GM19438 (cell line): ENCODE measurements around the gene DPEP2.
"Not testable (repeated sequence)": the region's sequence is repeated elsewhere in the genome, so short reads cannot be mapped to it uniquely, and the experiment has no call there.

ENCODE experiments used
- ATAC-seq: cut with Tn5 transposase; IDR thresholded peaks from one replicate; pipeline ENCODE4 v1.9.1; 2021; ENCODE audit warnings: low read depth; ENCODE audit not compliant: unreplicated experiment

DPEP2 gene

DNA sequence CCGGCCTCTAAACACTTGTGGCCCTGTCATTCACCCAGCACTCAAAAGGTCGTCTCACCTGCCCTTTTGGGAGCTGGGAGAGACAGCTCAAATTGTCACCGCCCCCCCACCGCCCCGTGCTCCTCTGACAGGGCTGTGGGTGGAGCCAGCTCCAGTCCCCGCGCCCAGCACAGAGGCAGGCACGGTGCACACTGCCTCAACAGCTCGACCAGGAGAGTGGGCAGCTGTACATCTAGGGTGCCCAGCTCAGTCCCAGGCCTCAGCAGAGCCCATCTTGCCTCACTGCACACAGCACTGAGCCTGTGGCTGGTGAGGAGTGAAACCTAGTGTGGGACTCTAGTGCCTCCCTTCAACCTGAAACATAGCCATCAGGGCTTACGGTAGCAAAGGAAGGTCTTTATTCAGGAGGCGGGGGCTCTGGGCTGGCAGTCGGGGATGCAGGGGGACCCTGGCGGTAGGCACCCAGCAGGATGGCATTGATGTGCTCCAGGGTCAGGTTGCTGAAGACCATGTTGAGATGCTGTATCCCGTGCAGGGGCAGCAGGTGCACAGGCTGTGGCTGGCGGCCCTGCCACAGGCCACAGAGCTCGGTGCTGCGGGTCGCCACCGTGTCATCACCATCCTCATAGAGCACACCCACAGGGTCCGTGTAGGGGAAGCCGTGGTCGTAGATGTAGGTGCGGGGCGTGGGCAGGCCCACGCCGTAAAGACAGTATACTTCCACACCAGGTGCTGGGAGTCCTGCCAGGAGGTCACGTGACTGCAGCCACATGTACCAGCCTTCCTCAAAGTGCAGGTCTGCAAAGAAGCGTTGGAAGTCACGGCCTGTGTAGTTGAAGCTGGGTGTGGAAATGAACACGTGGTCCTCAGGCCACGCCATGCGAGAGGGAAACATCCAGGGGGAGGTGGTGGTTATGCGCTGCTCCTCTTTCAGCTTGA lies 59.5 kb downstream of the DPEP2 start:
- no peak for ATAC-seq

DNA sequence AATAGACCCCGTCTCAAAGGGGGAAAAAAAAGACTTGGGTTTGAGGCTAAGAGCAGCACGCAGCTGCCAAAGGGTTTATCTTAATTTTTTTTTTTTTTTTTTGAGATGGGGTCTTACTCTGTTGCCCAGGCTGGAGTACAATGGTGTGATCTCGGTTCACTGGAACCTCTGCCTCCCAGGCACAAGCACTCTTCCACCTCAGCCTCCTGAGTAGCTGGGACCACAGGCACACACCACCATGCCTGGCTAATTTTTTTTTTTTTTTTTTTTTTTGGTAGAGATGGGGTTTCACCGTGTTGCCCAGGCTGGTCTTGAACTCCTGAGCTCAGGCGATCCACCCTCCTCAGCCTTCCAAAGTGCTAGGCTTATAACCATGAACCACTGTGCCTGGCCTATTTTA lies 61.6 kb downstream of the DPEP2 start:
- ATAC-seq = not testable (repeated sequence)
